ENCODE measurements around the gene SENP3. TPM values are rescaled to one million over a fixed set of nuclear protein-coding genes. Genes with fewer than 3 reads are reported as not detected.

The SENP3 gene
- total and polyA plus RNA-seq, 8 donors = 14.7 to 33.1 (median 17.2) TPM

DNA sequence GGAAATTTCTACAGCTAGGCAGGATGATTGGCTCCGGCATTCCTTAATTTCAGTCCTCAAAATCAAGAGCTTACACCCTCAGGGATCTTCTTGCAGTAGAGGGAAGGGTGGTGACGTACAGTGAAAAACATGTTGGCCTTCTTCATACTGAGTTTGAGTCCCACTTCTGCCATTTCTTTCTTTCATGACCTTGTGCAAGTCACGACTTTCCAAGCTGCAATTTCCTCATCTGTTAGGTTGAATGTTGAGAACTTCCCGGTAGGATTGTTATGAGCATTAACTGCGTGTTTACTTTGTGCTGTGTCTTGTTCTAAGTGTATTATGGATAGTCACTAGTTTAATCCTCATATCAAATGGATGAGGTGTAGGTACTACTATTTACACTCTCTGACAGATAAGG, 7.9 kb downstream of the SENP3 start:
- H3K27ac ChIP-seq = no peak overlapping the region
- H3K36me3 ChIP-seq = peaks cover under 1 to 22% (median 17%) of the 10 kb centered on the region in 3 donors
- FAIRE-seq = no peak
- DNase-seq = no peak
- peaks cover 0 to 5% (median 1%) of the 10 kb centered on the region in 3 donors for H3K4me1 ChIP-seq
- H3K27me3 ChIP-seq = no peaks in the 10 kb centered on the region
- TF ChIP-seq, protein P1, sequence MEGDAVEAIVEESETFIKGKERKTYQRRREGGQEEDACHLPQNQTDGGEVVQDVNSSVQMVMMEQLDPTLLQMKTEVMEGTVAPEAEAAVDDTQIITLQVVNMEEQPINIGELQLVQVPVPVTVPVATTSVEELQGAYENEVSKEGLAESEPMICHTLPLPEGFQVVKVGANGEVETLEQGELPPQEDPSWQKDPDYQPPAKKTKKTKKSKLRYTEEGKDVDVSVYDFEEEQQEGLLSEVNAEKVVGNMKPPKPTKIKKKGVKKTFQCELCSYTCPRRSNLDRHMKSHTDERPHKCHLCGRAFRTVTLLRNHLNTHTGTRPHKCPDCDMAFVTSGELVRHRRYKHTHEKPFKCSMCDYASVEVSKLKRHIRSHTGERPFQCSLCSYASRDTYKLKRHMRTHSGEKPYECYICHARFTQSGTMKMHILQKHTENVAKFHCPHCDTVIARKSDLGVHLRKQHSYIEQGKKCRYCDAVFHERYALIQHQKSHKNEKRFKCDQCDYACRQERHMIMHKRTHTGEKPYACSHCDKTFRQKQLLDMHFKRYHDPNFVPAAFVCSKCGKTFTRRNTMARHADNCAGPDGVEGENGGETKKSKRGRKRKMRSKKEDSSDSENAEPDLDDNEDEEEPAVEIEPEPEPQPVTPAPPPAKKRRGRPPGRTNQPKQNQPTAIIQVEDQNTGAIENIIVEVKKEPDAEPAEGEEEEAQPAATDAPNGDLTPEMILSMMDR (IDR thresholded peaks at IDR 0.05) = no peak
- 74 to 82% methylated on average over 5 of the region's 5 CpGs for WGBS, 2 donors
- no peak overlapping the region for H3K4me3 ChIP-seq
- intact Hi-C loops (cut with DNase I) = no loop called here
- ATAC-seq = no peak
- H3K9me3 ChIP-seq = no peaks in the 10 kb centered on the region

DNA sequence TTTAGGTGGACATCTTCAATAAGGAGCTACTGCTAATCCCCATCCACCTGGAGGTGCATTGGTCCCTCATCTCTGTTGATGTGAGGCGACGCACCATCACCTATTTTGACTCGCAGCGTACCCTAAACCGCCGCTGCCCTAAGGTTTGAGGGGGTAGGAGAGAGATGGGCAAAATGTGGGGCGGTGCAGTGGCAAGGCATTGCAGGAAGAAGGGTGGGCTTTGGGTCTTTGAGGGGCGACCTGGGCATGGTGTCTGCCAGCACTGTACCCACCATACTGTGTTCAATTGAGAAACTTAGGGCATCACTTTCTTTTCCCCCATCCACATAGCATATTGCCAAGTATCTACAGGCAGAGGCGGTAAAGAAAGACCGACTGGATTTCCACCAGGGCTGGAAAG, 8.6 kb downstream of the SENP3 start:
- Histone ChIP-seq H3K9me3 (no peaks in the 10 kb centered on the region), H3K27me3 (no peaks in the 10 kb centered on the region), H3K27ac (no peak overlapping the region), H3K4me3 (no peak overlapping the region), H3K4me1 (peaks cover 7 to 13% (median 7%) of the 10 kb centered on the region in 3 donors), H3K36me3 (peaks cover 7 to 28% (median 23%) of the 10 kb centered on the region in 3 donors)
- ATAC-seq = no peak
- no peak for FAIRE-seq
- WGBS, 2 donors = 89 to 95% methylated on average over 10 of the region's 10 CpGs
- DNase-seq = no peak
- TF ChIP-seq, protein P1 (IDR thresholded peaks at IDR 0.05) = no peak
- intact Hi-C loops (cut with DNase I) = no loop called here

DNA sequence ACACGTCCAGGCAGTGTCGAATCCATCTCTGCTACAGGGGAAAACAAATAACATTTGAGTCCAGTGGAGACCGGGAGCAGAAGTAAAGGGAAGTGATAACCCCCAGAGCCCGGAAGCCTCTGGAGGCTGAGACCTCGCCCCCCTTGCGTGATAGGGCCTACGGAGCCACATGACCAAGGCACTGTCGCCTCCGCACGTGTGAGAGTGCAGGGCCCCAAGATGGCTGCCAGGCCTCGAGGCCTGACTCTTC, 10.5 kb downstream of the SENP3 start:
- no peaks in the 10 kb centered on the region for H3K9me3 ChIP-seq
- DNase-seq (no peak), ATAC-seq (no peak), FAIRE-seq (no peak)
- H3K4me3 ChIP-seq = peak overlapping the region; percentile 2 to 88 (median 56)
- H3K4me1 ChIP-seq = peaks cover 7 to 27% (median 10%) of the 10 kb centered on the region in 3 donors
- H3K27ac ChIP-seq = peak overlapping the region; percentile 62 to 89 (median 69)
- H3K36me3 ChIP-seq = peaks cover 17 to 43% (median 40%) of the 10 kb centered on the region in 3 donors
- H3K27me3 ChIP-seq = no peaks in the 10 kb centered on the region
- TF ChIP-seq, protein P1 (IDR thresholded peaks at IDR 0.05) = no peak
- WGBS, 2 donors = 0% methylated on average over 11 of the region's 11 CpGs
- intact Hi-C loops (cut with DNase I) = no loop called here

DNA sequence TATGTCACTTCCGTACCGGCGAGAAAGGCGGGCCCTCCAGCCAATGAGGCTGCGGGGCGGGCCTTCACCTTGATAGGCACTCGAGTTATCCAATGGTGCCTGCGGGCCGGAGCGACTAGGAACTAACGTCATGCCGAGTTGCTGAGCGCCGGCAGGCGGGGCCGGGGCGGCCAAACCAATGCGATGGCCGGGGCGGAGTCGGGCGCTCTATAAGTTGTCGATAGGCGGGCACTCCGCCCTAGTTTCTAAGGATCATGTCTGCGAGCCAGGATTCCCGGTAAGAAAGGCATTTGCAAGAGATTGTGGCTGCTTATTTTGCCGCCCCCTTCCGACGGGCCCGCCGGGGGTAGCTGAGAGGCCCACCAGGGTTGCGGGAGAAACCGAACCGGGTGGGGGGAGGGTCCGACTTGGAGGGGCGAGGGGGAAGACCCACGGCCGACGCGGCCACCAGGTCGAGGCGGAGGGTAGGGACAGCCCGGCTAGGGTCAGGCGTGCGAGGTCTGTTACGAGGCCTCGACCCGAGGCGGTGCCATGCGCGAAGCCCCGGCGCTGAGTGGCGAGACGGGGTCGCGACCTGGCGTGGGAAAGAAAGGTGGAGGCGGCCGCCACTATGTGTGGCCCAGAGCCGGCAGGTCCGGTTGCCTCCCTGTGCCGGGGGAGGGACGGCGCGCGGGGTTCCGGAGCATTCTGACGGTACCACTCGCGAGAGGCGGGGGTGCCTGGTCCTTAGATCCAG, 11.0 kb downstream of the SENP3 start:
- H3K27me3 ChIP-seq = no peaks in the 10 kb centered on the region
- WGBS, 2 donors = 1% methylated on average over 73 of the region's 73 CpGs
- ATAC-seq (peak; percentile 88 to 95 (median 88)), DNase-seq (peak; percentile 98 to 100 (median 100)), FAIRE-seq (peak; percentile 97)
- H3K4me1 ChIP-seq = peaks cover 7 to 29% (median 10%) of the 10 kb centered on the region in 3 donors
- H3K9me3 ChIP-seq = no peaks in the 10 kb centered on the region
- H3K36me3 ChIP-seq = peaks cover 19 to 48% (median 45%) of the 10 kb centered on the region in 3 donors
- TF ChIP-seq, protein P1 (IDR thresholded peaks at IDR 0.05) = no peak
- H3K4me3 ChIP-seq = peak overlapping the region; percentile 84 to 99 (median 93)
- H3K27ac ChIP-seq = peak overlapping the region; percentile 82 to 95 (median 92)
- intact Hi-C loops (cut with DNase I) = no loop called here

All from pancreas (tissue), 10 donors.